PC-3 (cell line): Measurements from ENCODE around the gene TP63.

Experiments used
- CTCF ChIP-seq: fragments of 300-600 bp; sonication (generic); conservative IDR thresholded peaks from 2 replicates; pipeline ENCODE4 v1.5.1; 2017; ENCODE audit warnings: antibody characterized with exemption, low read depth, mild to moderate bottlenecking, low read length
- EZH2 ChIP-seq: fragments of 300-600 bp; sonication (generic); IDR thresholded peaks from one replicate; pipeline ENCODE4 v1.6.1; 2017; ENCODE audit warnings: antibody characterized with exemption, mild to moderate bottlenecking, low read length; ENCODE audit not compliant: unreplicated experiment
- EZH2phosphoT487 ChIP-seq: fragments of 300-600 bp; sonication (generic); IDR thresholded peaks from 2 replicates; pipeline ENCODE4 v1.6.1; 2018; ENCODE audit warnings: mild to moderate bottlenecking, antibody characterized with exemption, low read length, borderline replicate concordance

DNA sequence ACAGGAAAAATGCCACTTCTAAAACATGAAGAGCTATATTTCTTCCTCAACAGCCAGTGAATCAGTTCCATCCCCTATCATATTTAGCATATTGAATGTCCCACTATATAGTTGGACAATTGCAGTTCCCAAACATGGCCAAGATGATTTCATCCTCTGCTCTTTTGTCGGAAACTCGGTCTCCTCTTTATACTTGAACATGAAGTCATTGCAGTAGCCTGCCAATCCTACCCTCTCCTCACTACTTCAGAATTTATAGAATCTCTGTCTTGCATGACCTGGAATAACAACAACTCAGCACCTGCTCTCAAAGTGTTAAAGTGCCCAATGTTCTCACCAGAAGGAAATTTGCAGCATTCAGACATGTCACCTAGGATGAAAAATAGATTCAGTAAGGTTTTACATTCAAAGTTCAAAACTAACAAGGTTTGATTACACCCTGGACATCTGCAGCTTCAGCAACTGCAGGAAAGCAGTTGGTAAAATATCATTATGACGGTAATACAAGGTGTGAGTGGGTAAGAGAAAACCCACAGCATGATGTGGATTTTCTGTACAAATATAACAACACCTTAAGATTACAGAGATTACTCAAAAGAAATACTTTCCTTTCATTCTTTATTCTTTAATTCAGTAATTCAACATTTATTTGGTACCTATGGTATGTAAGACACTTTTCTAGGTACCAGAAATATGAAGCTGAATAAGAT, 52.5 kb downstream of the TP63 start:
- no peak for TF ChIP-seq CTCF
- no peak for TF ChIP-seq EZH2
- no peak for TF ChIP-seq EZH2phosphoT487
